ENCODE data around the gene MRAP.

DNA sequence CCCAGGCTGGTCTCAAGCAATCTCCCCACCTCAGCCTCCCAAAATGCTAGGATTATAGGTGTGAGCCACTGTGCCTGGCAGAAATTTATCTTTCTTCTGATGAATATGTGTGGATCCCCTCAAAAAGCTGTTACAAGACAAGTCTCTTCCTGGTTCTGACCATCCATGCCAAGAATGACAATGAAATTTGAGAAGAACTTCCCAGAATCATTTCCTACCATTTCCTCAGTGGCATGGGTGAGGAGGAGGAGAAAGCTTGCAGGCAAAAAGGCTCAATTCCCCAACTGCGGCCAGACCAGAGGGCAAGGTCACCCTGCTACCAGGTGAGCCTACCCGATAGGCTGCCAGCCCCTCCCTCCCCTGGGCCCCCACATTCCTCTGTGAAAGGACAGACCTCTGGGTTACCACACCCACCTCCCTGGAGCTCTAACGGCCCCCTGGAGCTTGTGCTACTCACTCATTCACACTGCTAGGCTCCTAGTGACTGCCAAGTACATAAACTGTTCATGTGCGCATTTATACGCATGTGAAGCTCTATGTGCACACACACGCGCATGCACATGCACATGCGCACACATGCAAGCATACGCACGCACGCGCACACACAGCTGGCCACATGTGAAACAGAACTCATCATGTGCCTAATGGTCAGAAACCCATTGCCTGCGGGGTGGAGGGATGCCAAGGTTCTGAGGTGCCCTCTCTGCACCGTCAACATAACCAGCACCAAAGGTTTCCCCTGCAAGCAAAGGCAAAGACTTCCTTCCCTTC is 17.0 kb downstream of the MRAP start:
- TF ChIP-seq, protein P1, sequence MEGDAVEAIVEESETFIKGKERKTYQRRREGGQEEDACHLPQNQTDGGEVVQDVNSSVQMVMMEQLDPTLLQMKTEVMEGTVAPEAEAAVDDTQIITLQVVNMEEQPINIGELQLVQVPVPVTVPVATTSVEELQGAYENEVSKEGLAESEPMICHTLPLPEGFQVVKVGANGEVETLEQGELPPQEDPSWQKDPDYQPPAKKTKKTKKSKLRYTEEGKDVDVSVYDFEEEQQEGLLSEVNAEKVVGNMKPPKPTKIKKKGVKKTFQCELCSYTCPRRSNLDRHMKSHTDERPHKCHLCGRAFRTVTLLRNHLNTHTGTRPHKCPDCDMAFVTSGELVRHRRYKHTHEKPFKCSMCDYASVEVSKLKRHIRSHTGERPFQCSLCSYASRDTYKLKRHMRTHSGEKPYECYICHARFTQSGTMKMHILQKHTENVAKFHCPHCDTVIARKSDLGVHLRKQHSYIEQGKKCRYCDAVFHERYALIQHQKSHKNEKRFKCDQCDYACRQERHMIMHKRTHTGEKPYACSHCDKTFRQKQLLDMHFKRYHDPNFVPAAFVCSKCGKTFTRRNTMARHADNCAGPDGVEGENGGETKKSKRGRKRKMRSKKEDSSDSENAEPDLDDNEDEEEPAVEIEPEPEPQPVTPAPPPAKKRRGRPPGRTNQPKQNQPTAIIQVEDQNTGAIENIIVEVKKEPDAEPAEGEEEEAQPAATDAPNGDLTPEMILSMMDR (IDR thresholded peaks at IDR 0.05; ENCODE audit: low read length): no peak
- no peak for TF ChIP-seq EZH2 (IDR thresholded peaks at IDR 0.05; ENCODE audit: borderline replicate concordance, low read length)
